ENCODE data around the gene IRF7.

IRF7 gene

GRCh38 chr11:620201-620600, 4.5 kb upstream of the IRF7 start:
- DNase-seq, result no peak

- DNase-seq, result no peak
Measured at GRCh38 chr11:619628-620050, 3.9 kb upstream of the IRF7 start.

- DNase-seq, result no peak
Measured at GRCh38 chr11:618856-619627, 3.3 kb upstream of the IRF7 start.

- no peak for DNase-seq
Measured at GRCh38 chr11:617912-618682, 2.3 kb upstream of the IRF7 start.

- DNase-seq, result no peak
Measured at GRCh38 chr11:617199-617911, 1.6 kb upstream of the IRF7 start.

GRCh38 chr11:616320-617198, 809 bp upstream of the IRF7 start:
- DNase-seq, result no peak

- DNase-seq, result no peak
Measured at GRCh38 chr11:614623-615503, 887 bp downstream of the IRF7 start.

GRCh38 chr11:614021-614622, 1.6 kb downstream of the IRF7 start:
- no peak for DNase-seq

- DNase-seq, result no peak
Measured at GRCh38 chr11:613369-613968, 2.3 kb downstream of the IRF7 start.

- DNase-seq, result no peak
Measured at GRCh38 chr11:612961-613300, 2.8 kb downstream of the IRF7 start.

GRCh38 chr11:612201-612960, 3.4 kb downstream of the IRF7 start:
- peak; percentile 54 for DNase-seq

- no peak for DNase-seq
Measured at GRCh38 chr11:611001-611996, 4.5 kb downstream of the IRF7 start.

- DNase-seq, result no peak
Measured at GRCh38 chr11:610146-610801, 5.5 kb downstream of the IRF7 start.

- no peak for DNase-seq
Measured at GRCh38 chr11:609341-609811, 6.4 kb downstream of the IRF7 start.

GRCh38 chr11:608791-609251, 6.9 kb downstream of the IRF7 start:
- DNase-seq, result no peak

GRCh38 chr11:607971-608659, 7.6 kb downstream of the IRF7 start:
- no peak for DNase-seq
